Measurements from ENCODE around the gene HNRNPH3.
"Not testable (repeated sequence)": the region's sequence is repeated elsewhere in the genome, so short reads cannot be mapped to it uniquely, and the experiment has no call there.

Gene HNRNPH3

DNA sequence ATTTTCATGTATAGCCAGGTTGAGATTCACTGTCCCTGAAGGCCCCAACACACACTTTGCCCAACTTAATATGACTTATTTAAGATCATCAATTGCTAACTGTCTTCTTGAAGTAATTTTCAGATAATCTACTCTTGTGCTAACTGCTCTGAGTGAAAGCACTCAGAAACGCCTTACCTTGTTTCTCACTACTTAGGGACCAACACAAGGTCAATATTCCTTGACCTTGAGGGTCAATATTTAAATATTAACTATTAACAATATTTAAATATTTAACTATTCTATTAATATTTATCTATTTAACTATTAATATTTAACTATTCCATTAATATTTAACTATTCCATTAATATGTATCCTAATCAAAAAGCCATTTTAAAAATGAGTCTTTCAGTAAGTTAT is 26.0 kb upstream of the HNRNPH3 start:
- no peaks in the 10 kb centered on the region for H3K27me3 ChIP-seq (ENCODE audit: insufficient read depth, poor library complexity, severe bottlenecking)
- TF ChIP-seq CTCF (IDR thresholded peaks at IDR 0.05; ENCODE audit: insufficient read depth, low read length) (no peak), POLR2AphosphoS5 (IDR thresholded peaks at IDR 0.05; ENCODE audit: low read depth) (no peak), GABPA (IDR thresholded peaks at IDR 0.05; ENCODE audit: low read depth) (no peak), REST (IDR thresholded peaks at IDR 0.05; ENCODE audit: insufficient replicate concordance, low read depth) (no peak), SPI1 (IDR thresholded peaks at IDR 0.05; ENCODE audit: borderline replicate concordance, low read depth) (no peak)
- no peak for DNase-seq (ENCODE audit: low read depth in 1 of 2, low spot score in 1 of 2)
- H3K4me3 ChIP-seq (replicated peaks; ENCODE audit: insufficient read depth, low read length), result no peak overlapping the region
- H3K27ac ChIP-seq (replicated peaks), result no peak overlapping the region

DNA sequence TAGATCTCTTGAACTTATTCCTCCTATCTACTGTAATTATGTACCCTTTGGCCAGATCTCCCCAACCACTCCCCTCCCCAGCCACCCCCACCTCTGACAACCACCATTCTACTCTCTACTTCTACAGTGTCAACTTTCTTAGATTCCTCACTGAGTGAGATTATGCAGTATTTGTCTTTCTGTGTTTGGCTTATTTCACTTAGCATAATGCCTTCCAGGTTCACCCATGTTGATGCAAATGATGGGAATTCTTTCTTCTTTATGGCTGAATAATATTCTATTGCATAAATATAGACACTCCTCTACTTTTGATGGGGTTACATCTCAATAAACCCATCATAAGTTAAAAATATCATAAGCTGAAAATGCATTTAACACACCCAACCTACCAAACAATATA is 21.3 kb upstream of the HNRNPH3 start:
- Histone ChIP-seq H3K27me3 (ENCODE audit: insufficient read depth, poor library complexity, severe bottlenecking) (no peaks in the 10 kb centered on the region), H3K27ac (replicated peaks) (no peak overlapping the region), H3K4me3 (replicated peaks; ENCODE audit: insufficient read depth, low read length) (no peak overlapping the region)
- TF ChIP-seq CTCF (IDR thresholded peaks at IDR 0.05; ENCODE audit: insufficient read depth, low read length) (no peak), GABPA (IDR thresholded peaks at IDR 0.05; ENCODE audit: low read depth) (no peak), SPI1 (IDR thresholded peaks at IDR 0.05; ENCODE audit: borderline replicate concordance, low read depth) (no peak), POLR2AphosphoS5 (IDR thresholded peaks at IDR 0.05; ENCODE audit: low read depth) (no peak), REST (IDR thresholded peaks at IDR 0.05; ENCODE audit: insufficient replicate concordance, low read depth) (no peak)
- DNase-seq (ENCODE audit: low read depth in 1 of 2, low spot score in 1 of 2), result no peak

DNA sequence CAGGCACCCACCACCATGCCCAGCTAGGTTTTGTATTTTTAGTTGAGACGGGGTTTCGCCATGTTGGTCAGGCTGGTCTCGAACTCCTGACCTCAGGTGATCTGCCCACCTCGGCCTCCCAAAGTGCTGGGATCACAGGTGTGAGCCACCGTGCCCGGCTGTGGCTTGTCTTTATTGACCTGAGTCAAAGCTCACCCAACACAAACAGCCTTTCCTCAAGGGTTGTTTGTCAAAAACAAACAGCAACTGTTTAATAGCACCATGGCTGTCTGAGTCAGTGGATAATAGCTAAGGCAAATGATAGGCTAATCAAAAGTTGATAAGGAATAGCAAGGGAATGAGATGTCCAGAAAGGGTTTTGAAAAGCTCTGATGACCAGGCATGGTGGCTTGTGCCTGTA is 16.9 kb upstream of the HNRNPH3 start:
- DNase-seq (ENCODE audit: low read depth in 1 of 2, low spot score in 1 of 2); H3K27me3 ChIP-seq (ENCODE audit: insufficient read depth, poor library complexity, severe bottlenecking); H3K27ac ChIP-seq (replicated peaks); H3K4me3 ChIP-seq (replicated peaks; ENCODE audit: insufficient read depth, low read length): not testable (repeated sequence)

DNA sequence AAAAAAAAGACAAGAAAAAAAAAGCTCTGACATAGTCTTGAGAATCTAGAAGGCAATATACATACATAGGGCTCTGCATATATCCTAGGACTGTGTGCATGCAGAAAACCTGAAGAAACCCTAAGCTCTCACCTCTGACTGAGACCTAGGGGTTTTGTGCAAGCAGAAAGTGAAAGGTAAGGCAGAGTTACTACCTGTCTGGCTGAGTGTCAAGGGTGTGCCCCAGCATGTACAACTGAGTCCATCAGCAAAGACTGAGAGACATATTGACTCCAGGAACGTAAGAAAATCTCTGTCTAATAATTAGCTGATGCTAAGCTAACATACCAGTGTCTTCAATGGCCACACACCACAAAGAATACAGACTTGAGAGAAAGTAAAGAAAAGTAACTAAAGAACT is 16.3 kb upstream of the HNRNPH3 start:
- no peak for DNase-seq (ENCODE audit: low read depth in 1 of 2, low spot score in 1 of 2)
- Histone ChIP-seq H3K27ac (replicated peaks) (no peak overlapping the region), H3K4me3 (replicated peaks; ENCODE audit: insufficient read depth, low read length) (no peak overlapping the region), H3K27me3 (ENCODE audit: insufficient read depth, poor library complexity, severe bottlenecking) (no peaks in the 10 kb centered on the region)
- no peak for TF ChIP-seq REST (IDR thresholded peaks at IDR 0.05; ENCODE audit: insufficient replicate concordance, low read depth)
